ENCODE data around the gene MEST.
"Not testable (repeated sequence)": the region's sequence is repeated elsewhere in the genome, so short reads cannot be mapped to it uniquely, and the experiment has no call there.

Gene MEST

DNA sequence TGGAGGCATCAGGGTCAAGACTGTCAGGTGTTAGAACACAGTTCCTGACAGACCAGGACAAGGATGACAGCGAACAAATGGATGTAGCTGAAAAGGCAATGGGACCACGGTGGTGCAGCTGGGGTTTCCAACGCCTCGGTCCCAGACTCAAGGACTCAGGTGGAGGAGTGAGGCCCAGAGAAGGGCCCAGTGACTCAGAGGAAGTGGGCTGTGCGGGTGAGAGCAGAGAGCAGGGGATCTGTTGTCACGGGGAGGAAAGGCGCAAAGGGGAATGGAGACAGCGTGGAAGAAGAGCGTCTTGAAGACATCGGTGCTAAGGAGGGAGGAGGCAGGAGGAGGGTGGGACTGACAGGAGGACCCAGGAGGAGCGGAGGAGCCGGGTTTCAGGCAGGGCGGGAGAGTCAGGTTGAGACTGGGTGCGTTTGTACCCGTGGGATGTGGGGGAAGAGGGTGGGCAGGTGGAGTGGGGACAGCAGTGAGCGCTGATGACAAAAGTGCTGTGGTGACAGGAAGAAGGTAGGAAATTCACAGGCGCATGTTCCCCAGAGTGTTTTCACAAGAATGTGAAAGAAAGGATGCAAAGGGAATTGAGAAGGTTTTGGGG lies 36.0 kb downstream of the MEST start:
- DNase-seq: not testable (repeated sequence)

DNA sequence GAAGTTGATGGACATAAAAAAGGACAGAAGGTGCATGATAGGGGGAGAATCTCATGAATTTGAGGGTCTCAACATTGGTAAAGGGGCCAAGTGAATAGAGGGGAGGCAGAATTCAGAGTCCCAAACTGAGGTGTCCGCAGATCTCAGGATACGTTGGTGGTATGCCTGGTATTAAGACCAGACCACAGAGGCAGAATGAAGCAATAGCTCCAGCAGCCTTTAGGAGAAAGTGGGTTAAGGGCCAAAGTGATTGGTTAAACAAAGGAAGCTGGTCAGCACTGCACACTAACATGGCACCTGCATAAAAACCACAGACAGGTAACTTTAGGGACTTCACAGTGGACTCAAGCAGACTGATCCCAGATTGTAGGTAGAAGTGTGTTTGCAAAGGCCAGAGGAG lies 37.5 kb downstream of the MEST start:
- DNase-seq: no peak

DNA sequence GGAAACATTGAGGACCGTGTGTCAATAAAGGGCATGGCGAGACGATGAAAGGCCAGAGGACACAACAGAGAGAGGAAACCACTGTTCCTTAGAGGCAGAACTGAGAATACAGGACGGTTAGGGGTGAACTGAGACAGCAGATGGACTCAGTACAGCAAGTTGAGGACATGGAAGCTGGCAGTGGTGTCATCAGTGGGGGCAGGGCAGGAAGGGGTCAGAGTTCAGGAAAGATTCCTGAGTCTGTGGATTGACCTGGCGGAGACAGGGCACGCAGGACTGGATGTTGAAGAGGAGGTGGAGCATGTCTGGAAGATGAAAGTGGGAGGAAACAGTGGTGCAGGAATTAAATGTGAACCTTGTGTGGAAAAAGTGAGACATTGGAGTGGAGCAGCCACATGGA lies 46.0 kb downstream of the MEST start:
- DNase-seq: not testable (repeated sequence)

DNA sequence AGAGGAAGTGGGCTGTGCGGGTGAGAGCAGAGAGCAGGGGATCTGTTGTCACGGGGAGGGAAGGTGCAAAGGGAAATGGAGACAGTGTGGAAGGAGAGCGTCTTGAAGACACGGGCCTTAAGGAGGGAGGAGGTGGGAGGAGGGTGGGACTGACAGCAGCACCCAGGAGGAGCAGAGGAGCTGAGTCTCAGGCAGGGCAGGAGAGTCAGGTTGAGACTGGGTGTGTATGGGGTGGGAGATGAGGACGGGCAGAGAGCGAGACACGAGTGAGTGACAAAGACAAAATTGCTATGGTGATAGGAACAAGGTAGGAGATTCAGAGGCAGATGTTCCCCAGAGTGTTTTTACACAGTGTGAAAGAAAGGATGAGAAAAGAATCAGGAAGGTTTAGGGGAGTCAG lies 49.4 kb downstream of the MEST start:
- DNase-seq: not testable (repeated sequence)

DNA sequence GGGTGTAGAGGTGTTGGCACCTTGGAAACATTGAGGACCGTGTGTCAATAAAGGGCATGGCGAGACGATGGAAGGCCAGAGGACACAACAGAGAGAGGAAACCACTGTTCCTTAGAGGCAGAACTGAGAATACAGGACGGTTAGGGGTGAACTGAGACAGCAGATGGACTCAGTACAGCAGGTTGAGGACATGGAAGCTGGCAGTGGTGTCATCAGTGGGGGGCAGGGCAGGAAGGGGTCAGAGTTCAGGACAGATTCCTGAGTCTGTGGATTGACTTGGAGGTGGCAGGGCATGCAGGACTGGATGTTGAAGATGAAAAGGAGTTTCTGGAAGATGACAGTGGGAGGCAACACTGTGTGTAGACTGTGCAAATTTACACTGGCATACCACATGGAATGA lies 50.4 kb downstream of the MEST start:
- not testable (repeated sequence) for DNase-seq

DNA sequence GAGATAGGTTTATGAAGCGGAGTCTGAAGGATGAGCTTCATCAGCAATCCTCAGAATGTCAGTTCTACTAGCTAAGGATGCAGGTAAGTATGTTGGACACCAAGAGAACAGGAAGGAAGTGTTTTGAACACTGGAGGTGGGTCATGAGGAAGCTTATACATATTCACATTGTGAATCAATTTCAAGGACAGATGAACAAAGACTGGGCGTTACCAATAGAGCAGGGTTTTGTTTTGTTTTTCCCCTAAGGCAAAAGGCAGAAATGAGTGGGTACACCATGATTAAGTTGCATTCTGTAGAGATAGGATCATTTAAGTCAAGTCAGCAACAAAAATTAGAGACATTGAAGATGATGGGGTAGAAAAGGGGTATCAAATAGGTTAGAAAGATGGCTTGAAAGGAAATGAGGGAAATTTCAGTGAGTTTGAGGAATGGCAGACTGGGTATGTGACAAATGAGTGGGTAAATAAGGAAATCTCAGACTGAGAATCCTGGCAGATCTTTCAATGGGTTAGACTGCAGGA lies 51.7 kb downstream of the MEST start:
- DNase-seq: no peak

DNA sequence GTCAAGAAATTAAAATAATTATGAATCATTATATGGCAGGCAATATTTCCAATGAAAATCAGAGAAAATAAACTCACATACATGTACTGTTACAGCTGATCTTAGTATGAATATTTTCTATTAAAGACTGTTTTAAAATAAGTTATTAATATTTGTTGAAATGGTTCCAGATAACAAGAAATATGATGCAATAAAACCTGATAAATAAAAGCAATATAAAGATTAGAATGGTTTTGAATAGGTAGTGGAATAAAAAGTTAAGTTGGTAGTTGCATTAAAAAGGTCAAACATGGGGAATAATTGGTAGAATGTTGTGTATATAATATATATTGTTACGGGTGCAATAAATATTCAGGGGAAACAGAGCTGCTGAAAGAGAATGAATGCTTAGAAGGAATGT lies 52.5 kb downstream of the MEST start:
- no peak for DNase-seq

DNA sequence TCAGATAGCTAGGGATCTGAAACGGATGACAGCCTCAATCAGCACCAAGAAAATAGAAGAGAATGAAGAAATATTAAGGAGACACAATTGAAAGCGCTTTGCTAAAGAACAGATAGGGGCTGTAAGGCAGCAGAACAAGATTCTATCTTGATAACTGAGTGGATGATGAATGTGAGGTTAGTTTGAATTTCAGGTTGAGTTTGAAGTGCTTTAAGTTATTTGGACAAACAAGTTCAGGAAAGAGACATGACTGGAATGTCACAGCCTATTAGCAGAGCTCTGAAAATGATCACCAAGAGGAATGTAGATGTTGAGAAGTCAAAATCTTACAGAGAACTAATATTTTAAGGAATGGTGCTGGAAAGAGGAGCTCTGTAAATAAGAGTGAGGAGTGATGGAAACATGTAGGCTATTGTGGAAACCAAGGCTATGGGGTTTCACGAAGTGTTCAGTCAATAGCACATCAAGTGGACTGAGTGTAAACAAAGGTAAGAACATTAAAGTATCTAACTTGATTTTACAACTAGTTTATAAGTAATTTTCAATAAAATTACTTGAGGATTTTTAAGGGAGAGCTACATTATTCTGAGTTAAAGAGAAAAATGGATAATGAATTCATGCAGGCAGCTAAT lies 61.6 kb downstream of the MEST start:
- no peak for DNase-seq

DNA sequence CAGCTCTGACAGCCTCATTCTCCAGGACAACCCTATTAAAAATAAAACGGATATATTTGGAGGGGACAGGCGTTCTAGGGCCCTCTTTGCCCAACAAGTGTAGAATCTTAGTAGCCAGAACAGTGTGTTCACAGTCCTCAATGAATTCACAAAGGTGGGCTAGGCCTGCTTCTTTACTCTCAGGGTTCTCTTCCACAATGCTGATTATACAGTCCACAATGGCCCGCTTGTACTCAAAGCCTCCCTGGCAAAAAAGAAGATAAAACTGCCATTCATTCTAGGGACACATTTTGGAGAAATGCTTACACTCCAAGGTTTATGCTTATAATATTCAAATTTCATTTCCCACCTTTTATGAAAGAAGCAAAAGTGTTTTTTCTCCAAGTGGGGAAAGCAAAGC lies 62.6 kb downstream of the MEST start:
- no peak for DNase-seq

All from activated CD8-positive, alpha-beta memory T cell treated with anti-CD3 and anti-CD28 coated beads, Interleukin-2, amount 50 U/mL, for 4 hours (primary cell).